HG03097 (cell line): ENCODE measurements around the gene MAP1S.

Source experiments
- ATAC-seq: cut with Tn5 transposase; IDR thresholded peaks from one replicate; pipeline ENCODE4 v1.9.1; 2021; ENCODE audit not compliant: unreplicated experiment, low FRiP score

MAP1S gene

DNA sequence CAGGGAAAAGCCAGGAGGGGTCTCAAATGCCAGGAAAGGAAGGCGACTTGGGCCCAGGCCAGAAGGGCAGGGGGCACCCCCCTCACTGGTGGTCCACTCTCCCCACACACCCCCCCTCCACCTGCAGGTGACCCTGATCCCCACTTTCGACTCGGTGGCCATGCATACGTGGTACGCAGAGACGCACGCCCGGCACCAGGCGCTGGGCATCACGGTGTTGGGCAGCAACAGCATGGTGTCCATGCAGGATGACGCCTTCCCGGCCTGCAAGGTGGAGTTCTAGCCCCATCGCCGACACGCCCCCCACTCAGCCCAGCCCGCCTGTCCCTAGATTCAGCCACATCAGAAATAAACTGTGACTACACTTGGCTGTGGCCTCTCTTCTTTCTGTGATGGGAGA, 14.9 kb downstream of the MAP1S start:
- no peak for ATAC-seq

DNA sequence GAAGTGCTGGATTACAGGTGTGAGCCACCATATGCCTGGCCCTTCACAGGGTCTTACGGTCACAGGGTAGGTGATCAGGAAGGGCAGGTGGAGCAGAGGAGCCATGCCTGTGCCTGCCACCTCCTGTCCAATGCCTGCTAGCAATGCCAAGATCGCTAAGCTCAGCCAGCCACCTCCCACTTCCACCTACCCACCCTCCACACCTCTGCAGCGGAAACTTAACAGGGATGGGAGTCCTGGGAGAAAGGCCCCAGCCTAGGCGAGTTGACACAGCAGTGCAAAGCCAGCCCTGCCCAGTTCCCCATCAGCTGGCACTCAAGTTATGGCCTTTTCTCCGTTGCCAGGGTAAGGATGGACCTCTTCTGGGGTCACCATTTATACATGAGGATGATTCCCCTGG, 16.1 kb downstream of the MAP1S start:
- no peak for ATAC-seq

DNA sequence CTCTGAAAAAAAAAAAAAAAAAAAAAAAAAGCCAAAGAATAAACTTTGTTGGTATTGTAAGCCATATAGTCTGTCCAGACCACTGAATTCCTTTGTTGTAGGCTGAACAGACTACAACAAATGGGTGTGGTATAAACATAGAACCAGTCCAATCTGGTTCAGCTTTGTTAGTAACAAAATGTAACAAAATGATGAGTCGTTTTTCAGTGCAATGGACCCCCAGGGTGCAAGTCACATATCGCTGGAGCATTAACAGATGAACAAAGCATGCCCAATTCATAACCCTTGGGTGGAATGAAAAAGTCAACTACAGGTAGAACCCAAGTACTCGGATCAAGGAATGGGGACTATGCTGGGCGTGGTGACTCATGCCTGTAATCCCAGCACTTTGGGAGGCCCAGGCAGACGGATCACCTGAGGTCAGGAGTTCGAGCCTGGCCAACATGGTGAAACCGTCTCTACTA, 18.4 kb downstream of the MAP1S start:
- ATAC-seq: no peak

DNA sequence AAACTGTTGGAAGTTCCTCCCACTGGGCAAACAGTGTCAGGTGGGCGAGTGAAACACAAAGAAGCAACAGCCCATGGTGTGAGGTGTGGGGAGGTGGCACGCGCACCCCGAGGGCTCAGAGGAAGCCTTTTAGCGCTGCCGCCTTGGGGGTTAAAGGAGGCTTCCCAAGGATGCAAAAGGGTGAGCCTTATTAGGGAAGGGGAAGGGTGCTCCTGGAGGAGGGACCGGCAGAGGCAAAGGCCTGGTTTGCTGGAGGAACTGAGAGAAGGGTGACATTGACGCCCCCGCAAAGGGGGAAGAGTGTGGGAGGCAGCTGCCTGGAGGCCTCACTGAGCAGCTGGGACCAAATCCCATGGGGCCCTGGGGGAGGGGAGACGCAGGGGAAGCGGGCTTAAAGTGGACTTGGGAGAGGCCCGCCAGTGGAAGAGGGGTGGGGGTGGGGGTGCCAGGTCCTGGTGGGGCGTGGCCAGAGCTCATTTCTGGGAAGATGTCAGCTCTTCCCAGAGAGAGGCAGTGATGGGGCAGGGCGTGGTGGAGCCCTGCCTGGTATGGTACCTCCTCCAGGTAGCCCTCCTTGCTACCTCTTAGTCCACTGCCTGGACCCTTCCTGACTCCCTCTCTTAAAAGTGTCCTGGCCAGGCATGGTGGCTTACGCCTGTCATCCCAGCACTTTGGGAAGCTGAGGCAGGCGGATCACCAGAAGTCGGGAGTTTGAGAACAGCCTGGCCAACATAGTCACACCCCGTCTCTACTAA, 20.0 kb downstream of the MAP1S start:
- no peak for ATAC-seq

DNA sequence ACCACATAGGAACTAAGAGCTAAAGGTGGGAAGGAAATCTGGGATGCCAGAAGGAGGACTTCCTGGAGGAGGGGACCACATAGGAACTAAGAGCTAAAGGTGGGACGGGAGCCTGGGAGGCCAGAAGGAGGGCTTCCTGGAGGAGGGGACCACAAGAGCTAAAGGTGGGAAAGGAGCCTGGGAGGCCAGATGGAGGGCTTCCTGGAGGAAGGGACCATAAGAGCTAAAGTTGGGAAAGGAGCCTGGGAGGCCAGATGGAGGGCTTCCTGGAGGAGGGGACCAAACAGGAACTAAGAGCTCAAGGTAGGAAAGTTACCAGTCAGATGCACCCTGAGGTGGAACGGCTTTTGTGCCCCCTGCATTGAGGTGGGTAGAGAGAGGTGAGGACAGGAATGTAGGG, 22.2 kb downstream of the MAP1S start:
- no peak for ATAC-seq

DNA sequence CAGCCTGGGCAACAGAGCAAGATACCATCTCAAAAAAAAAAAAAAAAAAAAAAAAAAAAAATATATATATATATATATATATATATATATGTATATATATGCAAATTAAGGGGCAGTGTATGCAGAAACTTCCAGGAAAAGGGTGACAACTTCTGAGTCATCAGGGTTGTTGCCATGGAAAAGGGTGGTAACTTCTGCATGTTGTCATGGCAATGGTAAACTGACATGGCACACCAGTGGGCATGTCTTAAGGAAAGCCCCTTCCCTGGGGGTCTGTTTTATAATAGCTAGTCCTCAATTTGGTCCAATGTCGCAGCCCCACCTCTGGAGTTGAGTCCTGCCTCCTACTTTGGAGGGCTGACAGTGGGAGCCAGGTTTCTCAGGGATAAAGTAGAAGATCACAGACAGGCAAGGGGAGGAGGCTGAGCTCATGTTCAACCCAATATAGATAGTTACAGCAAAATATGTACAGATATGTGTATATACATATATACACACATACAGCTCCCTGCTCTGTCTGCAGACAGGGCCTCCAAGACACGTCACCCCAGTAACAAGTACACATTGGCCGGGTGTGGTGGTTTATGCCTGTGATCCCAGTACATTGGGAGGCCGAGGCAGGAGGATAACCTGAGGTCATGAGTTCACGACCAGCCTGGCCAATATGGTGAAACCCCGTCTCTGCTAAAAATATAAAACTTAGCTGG, 24.7 kb downstream of the MAP1S start:
- ATAC-seq: no peak

DNA sequence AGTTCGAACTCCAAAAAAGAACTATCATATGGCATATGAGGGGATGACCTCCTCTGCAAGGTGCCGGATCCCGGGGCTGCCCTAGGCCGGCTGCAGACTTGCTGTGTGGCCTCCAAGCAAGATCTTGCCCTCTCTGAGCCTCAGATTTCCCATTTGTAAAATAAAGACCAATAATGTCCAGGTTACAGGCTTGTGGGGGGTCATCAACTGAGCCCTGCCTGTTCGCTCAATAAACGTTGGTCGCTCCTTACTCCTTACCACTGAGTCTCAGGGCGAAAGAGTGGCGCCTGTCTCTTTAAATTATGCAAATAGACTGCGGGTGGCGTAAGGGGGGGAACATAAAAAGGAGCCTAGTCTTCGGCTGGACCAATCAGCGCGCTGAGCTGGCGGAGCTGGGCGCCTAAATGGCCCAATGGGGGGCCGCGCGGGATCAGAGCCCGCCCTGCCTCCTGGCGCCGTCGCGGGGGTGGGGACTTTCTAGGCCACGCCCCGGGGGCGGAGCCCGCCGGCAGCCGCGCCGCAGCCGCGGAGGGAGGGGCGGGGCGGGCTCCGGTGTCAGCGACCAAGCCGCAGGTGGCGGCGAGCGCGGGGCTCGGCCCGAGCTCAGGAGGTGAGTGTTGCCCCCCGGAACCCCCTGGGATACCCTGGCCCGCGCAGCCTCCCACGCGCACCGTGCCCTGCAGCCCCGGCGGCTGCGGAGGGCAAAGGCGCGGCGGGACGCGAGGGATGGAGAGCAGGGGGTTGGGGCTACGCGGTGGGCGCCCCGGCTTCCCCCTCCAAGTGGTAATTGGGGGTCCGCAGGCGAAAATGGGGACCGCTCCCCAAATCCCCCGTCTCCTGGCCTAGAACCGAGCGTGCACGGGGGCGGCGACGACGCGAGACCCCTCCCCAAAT, 28.2 kb downstream of the MAP1S start:
- peak; percentile 52 for ATAC-seq

DNA sequence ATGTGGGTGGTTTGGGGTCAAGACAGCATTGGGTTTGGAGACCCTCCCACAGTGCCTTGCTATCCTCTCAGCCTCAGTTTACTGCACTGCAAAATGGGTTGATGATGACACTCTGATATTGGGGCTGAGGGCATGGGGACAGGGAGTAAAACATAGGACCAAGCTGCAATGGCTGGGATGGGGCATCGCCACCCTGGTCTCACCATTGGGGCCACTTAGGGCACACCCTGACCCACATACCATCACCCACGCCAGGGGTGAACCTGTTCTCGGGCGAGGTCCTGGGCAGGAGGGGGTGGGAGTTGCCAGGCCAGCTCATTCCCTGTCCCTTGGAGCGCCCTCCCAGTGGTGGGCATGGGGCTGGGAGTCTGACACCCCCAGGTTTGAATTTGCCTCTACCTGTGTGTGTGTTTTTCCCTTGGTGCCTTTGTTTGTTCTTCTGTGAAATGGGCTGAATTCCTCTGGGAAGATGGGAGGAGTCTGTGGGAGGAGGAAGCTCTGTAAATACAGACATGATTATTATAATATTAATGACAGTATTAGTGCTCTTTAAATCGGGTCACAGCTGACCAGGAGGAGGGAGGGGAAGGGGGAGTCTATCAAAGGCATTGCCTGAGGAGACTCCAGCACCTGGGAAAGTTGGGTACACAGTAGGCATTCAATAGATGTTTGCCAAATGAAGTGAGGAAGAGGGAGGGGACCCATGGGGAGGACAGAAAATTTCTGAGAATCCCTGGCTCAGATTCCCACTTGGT, 29.8 kb downstream of the MAP1S start:
- no peak for ATAC-seq

DNA sequence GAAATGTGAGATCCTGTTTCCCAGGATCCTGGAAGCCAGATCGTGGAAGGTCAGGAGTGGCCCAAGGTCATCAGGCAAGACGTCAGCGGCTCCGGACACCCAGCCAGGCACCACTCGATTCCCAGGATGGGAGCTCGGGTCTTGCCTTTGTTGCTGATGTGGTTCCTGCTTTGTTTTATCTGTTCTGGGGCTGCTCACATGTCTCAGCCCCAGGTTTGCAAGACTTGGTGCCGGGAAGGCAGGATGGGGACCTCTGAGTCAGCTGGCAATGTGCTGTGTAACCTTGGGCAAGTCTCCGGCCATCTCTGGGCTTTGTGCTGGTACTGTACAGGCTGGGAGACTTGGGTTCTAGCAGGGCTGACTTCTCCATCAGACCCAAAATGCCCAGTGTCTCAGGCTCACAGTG, 30.6 kb downstream of the MAP1S start:
- no peak for ATAC-seq

DNA sequence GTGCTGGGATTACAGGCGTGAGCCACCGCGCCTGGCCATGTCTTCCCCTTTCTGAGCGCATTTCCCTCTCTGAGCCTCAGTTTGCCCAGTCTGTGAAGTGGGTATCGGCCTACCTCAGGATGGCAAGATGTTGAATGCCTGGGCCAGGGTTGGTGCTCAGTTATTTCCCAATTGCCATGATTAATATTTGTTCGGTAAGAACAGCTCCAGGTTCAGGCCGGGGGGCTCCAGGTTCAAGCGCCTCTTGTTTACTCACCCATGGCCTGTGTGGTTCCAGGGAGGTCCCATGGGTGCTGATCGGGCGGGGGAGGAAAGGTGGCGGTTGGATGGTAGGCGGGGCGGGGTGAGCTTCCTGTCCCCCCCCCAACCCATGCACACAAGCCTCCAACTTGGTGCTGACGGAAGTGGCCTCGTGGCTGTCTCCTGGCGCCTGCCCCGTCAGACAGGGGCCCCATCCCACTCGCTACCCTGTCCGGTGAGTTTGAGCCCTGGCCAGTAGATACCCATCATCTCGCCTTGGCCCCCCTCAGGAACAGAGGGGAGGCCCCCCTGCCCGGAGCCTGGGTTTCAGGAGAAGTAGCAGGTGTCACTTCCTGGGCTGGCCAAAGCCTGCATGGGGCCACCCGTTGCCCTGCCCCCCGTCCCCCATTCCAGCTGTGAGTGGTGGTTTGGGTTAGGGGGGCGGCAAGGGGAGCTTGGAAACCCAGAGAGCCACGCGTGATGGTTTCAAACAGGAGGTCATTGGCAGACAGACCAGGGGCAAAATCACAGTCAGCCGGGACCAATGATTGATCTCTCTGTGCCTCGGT, 32.0 kb downstream of the MAP1S start, which contains the start of gene FCHO1:
TSS of gene FCHO1 (plus strand) at position 375 of the 809 bp plus-strand sequence. CDS start 3,688 bp downstream, outside the sequence.
- peak; percentile 39 for ATAC-seq

DNA sequence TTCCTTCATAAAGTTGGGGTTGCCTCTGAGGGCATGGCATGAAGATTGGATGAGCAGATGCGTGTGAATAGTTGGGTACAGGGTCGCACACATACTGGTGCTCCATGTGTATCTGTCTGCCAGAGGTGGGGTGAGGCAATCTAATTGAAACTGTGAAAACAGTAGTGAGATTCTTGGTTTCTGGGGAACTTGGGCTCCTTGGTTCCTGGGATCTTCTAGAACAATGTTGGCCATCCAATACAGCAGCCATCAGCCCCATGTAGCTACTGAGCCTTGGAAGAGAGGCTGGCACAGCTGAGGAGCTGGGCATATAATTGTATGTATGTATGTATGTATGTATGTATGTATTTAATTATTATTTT, 32.6 kb downstream of the MAP1S start:
- no peak for ATAC-seq

DNA sequence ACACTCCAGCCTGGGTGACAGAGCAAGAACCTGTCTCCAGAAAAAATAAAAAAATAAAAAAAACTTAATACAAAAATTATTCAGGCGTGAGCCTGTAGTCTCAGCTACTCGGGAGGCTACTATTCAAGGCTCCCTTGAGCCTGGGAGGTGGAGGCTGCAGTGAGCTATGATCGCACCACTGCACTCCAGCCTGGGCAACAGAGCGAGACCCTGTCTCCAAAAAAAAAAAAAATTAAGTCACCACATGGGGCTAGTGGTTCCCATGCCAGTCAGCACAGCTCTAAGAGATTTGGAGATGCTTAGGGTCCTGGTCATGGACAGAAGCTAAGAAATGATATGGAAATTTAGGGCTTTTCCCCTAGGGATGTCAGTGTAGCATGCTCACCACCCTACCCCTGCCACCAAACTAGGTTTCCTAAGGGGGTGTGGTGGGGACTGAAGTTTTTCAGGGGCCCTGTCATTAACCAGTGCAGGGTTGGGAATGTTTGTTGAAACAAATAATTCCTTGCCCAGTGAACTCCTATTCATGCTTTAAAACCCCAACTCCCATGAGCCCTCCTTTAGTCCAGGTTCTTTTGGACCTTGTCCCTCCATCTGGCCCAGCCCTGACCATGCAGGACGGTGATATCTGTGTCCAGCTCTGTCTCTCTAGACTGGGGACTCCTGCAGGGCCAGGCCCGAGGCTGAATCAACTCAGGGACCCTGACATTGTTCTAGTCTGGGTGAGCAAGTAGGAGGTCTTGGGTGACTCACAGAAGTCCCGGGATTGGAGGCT, 33.8 kb downstream of the MAP1S start:
- ATAC-seq: no peak

DNA sequence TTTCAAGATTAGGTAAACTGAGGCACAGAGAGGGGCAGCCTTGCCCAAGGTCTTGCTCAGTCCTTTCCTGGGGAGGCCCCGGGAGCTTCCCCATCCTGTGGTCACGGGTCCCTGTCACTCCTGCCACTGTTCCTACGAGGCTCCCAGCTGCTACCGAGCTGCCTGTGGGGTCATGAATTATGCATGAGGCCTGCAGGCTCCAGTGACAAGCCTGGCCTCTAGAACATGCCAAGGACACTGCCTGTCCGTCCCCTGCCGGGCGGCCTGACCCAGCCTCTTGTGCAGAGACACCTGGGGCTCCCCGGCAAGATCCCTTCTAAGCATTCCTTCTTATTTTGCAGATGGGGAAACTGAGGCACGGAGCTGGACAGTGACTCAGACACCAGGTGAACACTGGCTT, 34.7 kb downstream of the MAP1S start:
- ATAC-seq: no peak

DNA sequence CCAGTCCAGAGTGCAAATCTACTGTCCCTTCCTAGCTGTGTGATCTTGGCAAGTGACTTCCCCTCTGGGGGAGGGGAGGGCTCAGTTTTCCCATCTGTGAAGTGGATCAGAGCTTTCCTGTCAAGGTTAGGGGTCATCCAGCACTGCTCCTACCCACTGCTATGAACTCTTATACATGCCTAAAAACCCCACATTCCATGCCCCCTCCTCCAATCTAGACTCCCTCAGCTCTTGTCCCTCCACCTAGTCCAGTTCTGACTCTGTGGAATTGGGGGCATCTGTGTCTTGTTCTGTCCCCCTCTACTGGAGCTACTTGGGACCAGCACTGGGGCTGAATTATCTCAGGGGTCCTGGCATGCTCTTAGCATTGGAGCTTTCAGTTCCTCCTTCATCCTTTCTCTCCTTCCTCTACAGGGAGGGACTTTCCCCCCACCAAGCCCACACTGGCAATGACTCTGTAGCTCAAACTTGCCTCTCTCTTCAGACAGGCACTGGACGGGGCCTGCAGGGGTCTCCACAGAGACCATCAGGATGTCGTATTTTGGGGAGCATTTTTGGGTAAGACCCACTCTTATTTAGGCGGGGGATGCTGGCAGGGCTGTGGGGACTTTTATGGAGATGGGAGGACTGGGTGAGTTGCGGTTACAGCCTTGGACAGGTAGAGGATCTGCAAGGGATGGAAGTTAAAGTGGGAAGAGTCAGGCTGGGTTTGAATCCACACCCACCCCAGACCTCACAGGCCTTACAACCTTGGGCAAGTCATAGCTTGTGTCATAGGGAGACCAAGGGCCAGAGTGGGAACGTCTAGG, 35.6 kb downstream of the MAP1S start:
- ATAC-seq: peak; percentile 44

DNA sequence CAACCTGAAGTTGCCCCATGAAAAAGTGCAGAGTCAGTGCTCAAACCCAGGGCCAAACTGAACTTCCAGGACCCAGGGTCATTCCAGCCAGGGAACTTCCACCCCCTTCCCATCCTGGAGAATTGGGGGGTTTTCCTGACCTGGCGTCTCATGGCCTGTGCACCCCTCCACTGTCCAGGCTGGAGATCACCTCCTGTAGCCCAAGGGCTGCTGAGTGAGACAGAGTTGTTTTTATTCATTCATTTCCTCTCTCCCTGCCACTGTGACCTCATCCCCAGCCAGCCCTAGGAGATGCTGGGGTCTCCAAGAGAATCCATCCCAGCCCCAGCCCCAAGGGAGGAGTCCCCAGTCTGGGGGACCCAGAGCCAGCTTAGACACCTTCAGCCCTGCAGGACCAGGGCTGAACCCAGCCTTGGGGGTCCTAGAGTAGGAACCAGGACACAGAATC, 36.2 kb downstream of the MAP1S start:
- no peak for ATAC-seq

DNA sequence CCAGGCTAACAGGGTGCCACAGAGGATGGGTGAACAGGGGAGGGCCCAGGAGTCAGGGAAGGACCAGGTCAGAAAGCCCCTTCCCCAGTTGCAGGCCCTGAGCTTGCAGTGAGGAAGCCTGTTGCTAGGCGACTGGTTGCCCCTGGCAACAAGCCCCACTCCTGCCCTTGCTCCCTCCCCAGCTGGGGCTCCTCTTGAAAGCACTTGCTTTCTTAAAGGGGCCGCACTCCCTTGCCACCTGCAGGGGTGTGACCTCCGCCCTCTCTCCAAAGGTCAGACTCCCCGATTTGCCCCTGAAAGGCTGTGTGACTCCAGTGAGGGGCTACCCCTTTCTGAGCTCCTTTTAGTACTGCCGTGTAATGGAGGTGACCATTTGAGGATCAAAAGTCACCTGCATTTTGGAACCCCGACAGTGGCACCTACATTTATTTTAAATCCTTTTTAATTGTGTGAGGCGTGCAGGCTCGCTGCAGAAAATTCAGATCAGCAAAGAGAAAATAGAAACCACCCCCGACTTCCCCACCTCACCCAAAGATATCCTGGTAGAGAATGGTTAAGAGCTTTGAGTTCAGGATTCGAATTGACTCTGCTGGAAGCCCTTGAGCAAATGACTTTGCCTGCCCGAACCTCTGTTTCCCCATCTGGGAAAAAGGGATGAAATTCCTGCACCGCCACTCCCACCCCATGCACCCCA, 36.8 kb downstream of the MAP1S start:
- ATAC-seq: no peak

DNA sequence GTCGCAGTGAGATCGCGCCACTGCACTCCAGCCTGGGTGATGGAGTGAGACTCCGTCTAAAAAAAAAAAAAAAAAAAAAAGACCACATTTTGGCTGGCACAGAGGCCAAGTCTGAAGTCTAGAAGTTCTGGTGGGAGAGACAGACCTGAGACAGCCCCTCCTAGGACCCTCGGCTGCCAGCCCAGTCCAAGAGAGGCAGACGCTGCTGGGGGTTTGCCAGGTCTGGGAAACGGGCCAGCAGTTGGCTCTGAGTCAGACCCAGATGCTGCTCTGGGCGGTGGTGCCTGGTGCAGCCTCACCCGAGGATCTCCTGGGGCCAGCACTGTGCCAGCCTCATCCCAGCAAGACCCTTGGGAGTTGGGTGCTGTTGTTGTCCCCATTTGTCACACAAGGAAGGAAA, 37.8 kb downstream of the MAP1S start:
- ATAC-seq: no peak
